IMR-90 (cell line): Measurements from ENCODE around the gene FABP6. TPM values are rescaled to one million over a fixed set of nuclear protein-coding genes. Genes with fewer than 3 reads are reported as not detected.

ENCODE experiments used
- ATAC-seq: fragments of 200-7000 bp; cut with Tn5 transposase; 2 replicates; pipeline ENCODE4 v1.9.1; 2020; ENCODE audit warnings: low read depth, mild to moderate bottlenecking, moderate library complexity
- BruUV-seq: library from RNA; stranded (reverse); fragments of 400-500 nt; replicated peaks from 2 replicates; lab custom pipeline; 2021; lab: Mats Ljungman, UMichigan
- CTCF ChIA-PET: fragments of 300-600 bp; formaldehyde crosslinking; extraction: SDS; loops from one replicate; lab custom pipeline; 2021; ENCODE audit warnings: antibody characterized with exemption; lab: Yijun Ruan, JAX
- POLR2A ChIA-PET: fragments of 300-600 bp; sonication (Branson Sonifier 250); formaldehyde crosslinking; loops from one replicate; lab custom pipeline; 2022; ENCODE audit warnings: antibody characterized with exemption; ENCODE audit not compliant: unreplicated experiment; lab: Charles Lee
- DNase-seq: peaks from one replicate; pipeline ENCODE4 v3.0.0; 2013
- H2AFZ ChIP-seq: replicated peaks from 2 replicates; pipeline ENCODE3; 2013; ENCODE audit warnings: low read length, mild to moderate bottlenecking; ENCODE audit not compliant: poor library complexity
- H2AK5ac ChIP-seq: 2 replicates; pipeline ENCODE4 v1.6.1; 2013; ENCODE audit warnings: low read depth, low read length, inconsistent platforms
- H2AK9ac ChIP-seq: replicated peaks from 2 replicates; pipeline ENCODE3; 2013; ENCODE audit warnings: mild to moderate bottlenecking, low read depth, low read length, moderate library complexity; ENCODE audit not compliant: poor library complexity
- H2BK120ac ChIP-seq: 2 replicates; pipeline ENCODE4 v1.6.1; 2013; ENCODE audit warnings: low read depth, low read length, inconsistent platforms
- H2BK15ac ChIP-seq: 3 replicates; pipeline ENCODE4 v1.6.1; 2013; ENCODE audit warnings: low read depth, low read length, inconsistent platforms
- H2BK20ac ChIP-seq: 2 replicates; pipeline ENCODE4 v1.6.1; 2013; ENCODE audit warnings: low read depth, mild to moderate bottlenecking, inconsistent platforms, low read length, moderate library complexity
- H2BK5ac ChIP-seq: 2 replicates; pipeline ENCODE4 v1.6.1; 2013; ENCODE audit warnings: mild to moderate bottlenecking, low read depth, low read length, inconsistent platforms; ENCODE audit not compliant: poor library complexity, severe bottlenecking
- H3K14ac ChIP-seq: replicated peaks from 2 replicates; pipeline ENCODE4 v1.6.1; 2013; ENCODE audit warnings: low read depth, low read length, inconsistent platforms
- H3K18ac ChIP-seq: 2 replicates; pipeline ENCODE4 v1.6.1; 2013; ENCODE audit warnings: low read depth, low read length, control low read depth
- H3K23ac ChIP-seq: 2 replicates; pipeline ENCODE4 v1.6.1; 2013; ENCODE audit warnings: low read depth, low read length, inconsistent platforms
- H3K27ac ChIP-seq: 2 replicates; pipeline ENCODE4 v1.5.1; 2013; ENCODE audit warnings: mild to moderate bottlenecking, control low read depth, low read length; ENCODE audit not compliant: insufficient read depth
- H3K27me3 ChIP-seq: 2 replicates; pipeline ENCODE4 v1.6.1; 2013; ENCODE audit warnings: low read length; ENCODE audit not compliant: control insufficient read depth, insufficient read depth
- H3K36me3 ChIP-seq: 2 replicates; pipeline ENCODE4 v1.6.1; 2013; ENCODE audit warnings: low read length, mixed read lengths; ENCODE audit not compliant: control insufficient read depth, insufficient read depth
- H3K4ac ChIP-seq: 2 replicates; pipeline ENCODE4 v1.6.1; 2013; ENCODE audit warnings: low read depth, low read length, inconsistent platforms
- H3K4me1 ChIP-seq: 2 replicates; pipeline ENCODE4 v1.6.1; 2013; ENCODE audit warnings: low read length, mixed read lengths; ENCODE audit not compliant: control insufficient read depth, insufficient read depth
- H3K4me2 ChIP-seq: 2 replicates; pipeline ENCODE4 v1.6.1; 2013; ENCODE audit warnings: low read depth, mild to moderate bottlenecking, control low read depth, low read length, moderate library complexity
- H3K4me3 ChIP-seq: 2 replicates; pipeline ENCODE4 v1.5.1; 2013; ENCODE audit warnings: low read depth, mild to moderate bottlenecking, control low read depth, low read length, moderate library complexity; ENCODE audit not compliant: insufficient read depth
- H3K56ac ChIP-seq: 2 replicates; pipeline ENCODE4 v1.6.1; 2013; ENCODE audit warnings: low read length, inconsistent platforms; ENCODE audit not compliant: insufficient read depth; ENCODE audit errors: extremely low read depth
- H3K79me1 ChIP-seq, 2 experiments: 2 replicates each; pipeline ENCODE4 v1.6.1; 2013; ENCODE audit warnings: low read length in 2 of 2, inconsistent platforms in 1 of 2, low read depth in 1 of 2
- H3K9ac ChIP-seq: 2 replicates; pipeline ENCODE4 v1.6.1; 2013; ENCODE audit warnings: low read depth, low read length, control low read depth
- H3K9me1 ChIP-seq: 2 replicates; pipeline ENCODE4 v1.6.1; 2013; ENCODE audit warnings: low read length, inconsistent platforms; ENCODE audit not compliant: insufficient read depth
- H3K9me3 ChIP-seq: 2 replicates; pipeline ENCODE4 v1.6.1; 2013; ENCODE audit warnings: low read length; ENCODE audit not compliant: control insufficient read depth, insufficient read depth
- H4K20me1 ChIP-seq: 2 replicates; pipeline ENCODE4 v1.6.1; 2013; ENCODE audit warnings: low read length, inconsistent platforms; ENCODE audit not compliant: insufficient read depth
- H4K5ac ChIP-seq: 2 replicates; pipeline ENCODE4 v1.6.1; 2013; ENCODE audit warnings: mild to moderate bottlenecking, low read depth, low read length, control low read depth
- H4K8ac ChIP-seq, 2 experiments: 2 replicates each; pipeline ENCODE4 v1.6.1; 2013; ENCODE audit warnings: low read depth in 2 of 2, low read length in 2 of 2, control low read depth in 1 of 2, inconsistent platforms in 1 of 2
- H4K91ac ChIP-seq: 2 replicates; pipeline ENCODE4 v1.6.1; 2013; ENCODE audit warnings: low read depth, low read length, inconsistent platforms; ENCODE audit not compliant: insufficient read depth
- SMC3 ChIP-seq: fragments of 150-350 bp; IDR thresholded peaks from 2 replicates; pipeline ENCODE4 v1.6.1; 2016; ENCODE audit warnings: low read depth, mild to moderate bottlenecking, antibody characterized with exemption, low read length, moderate library complexity
- WGBS, 2 experiments: methylation state at CpG; one replicate each; pipeline versions ENCODE4 v1.1.5 to v1.1.7; 2013; ENCODE audit warnings: missing lambda C conversion rate in 2 of 2; ENCODE audit not compliant: insufficient read length in 1 of 2; ENCODE audit errors: extremely low coverage in 2 of 2; 5-methylcytosine and 5-hydroxymethylcytosine counted together
- dilution Hi-C: fragments of 300-500 bp; cut with HindIII; formaldehyde crosslinking; loops from one replicate; pipeline ENCODE4 v1.14.3; 2018; ENCODE audit warnings: low sequenced_read_pairs; ENCODE audit not compliant: unreplicated experiment
- in situ Hi-C: fragments of 300-500 bp; cut with MboI; formaldehyde crosslinking; loops from 3 replicates; pipeline ENCODE4 v1.14.3; 2019; ENCODE audit warnings: low sequenced_read_pairs, inconsistent platforms, mixed read lengths
- intact Hi-C: fragments of 100-400 bp; cut with micrococcal nuclease; formaldehyde crosslinking; loops from 2 replicates; pipeline ENCODE4 v1.10.0; 2022
- polyA plus RNA-seq, 3 experiments: library from polyadenylated mRNA; depleted of rRNA; stranded (reverse); fragments of >200 nt; gene quantifications; 2 replicates each; pipeline ENCODE4 v1.2.3, GENCODE V29; 2012; ENCODE audit warnings: low replicate concordance in 1 of 3
- total RNA-seq: library from RNA; depleted of rRNA; stranded (reverse); fragments of >200 nt; gene quantifications from 2 replicates; pipeline ENCODE4 v1.2.3, GENCODE V29; 2012

Gene FABP6
- total and polyA plus RNA-seq, 2 of the 4 experiments (the other 2 are of a cell fraction), result not detected

DNA sequence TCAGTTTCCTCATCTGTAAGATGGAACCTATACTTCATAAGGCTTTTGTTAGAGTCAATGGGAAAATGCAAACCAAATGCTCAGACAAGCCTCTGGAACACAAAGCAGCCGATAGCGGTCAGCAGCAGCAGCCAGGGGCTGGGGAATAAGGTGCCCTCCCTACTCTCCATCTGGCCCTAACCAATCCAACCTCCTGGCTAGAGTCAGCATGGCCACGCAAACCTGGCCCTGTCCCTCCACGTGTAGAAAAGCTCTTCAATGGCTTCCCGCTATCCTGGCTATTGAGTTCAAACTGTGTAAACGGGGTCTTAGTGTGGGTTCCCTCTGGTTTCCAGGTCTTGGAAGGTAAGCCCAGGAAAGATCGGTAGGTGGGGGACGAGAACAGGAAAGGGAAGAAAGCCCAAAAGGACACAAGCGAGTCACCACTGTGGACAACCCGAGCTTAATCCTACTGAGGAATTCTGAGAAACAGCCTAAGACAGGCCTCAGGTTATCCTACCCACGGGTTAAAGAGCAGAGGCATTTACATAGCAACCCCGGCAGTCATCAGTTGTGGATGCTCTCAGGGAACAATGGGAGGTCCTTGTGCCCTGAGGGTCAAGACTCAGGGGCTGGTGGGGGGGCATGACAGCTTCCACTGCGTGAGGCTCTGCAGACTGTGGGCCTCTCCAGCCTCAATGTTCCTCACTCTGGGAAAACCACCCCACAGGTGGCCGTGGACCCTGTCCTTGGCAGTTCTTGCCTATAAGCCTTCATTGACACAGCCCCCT is 30.9 kb downstream of the FABP6 start:
- Histone ChIP-seq H3K9me3 (no peaks in the 10 kb centered on the region), H3K9ac (no peak overlapping the region), H3K4me1 (peaks cover 20% of the 10 kb centered on the region), H4K8ac (no peak overlapping the region), H3K4ac (peak overlapping the region; percentile 23), H2AK5ac (peak overlapping the region; percentile 47), H4K20me1 (0 out of 2 replicates have a peak, but pooled peaks cover 4% of the 10 kb centered on the region), H2AK9ac (peak overlapping the region; percentile 60), H3K56ac (no peak overlapping the region), H2BK15ac (0 out of 3 replicates have a peak overlapping the region, but pooled peaks have one; percentile 13), H2BK5ac (peak overlapping the region; percentile 22), H3K9me1 (peaks cover 13% of the 10 kb centered on the region), H3K18ac (no peak overlapping the region), H3K79me1 (peaks cover 3 to 25% of the 10 kb centered on the region in 2 experiments; a peak in 3 of 4 replicates), H3K27ac (no peak overlapping the region), H4K91ac (no peak overlapping the region; the same call in 1 of the 2 replicates), H3K14ac (no peak overlapping the region), H2BK20ac (no peak overlapping the region), H2AFZ (no peak overlapping the region), H4K5ac (no peak overlapping the region), H3K4me2 (no peak overlapping the region), H3K4me3 (no peak overlapping the region), H2BK120ac (no peak overlapping the region), H3K36me3 (peaks cover 2% of the 10 kb centered on the region), H3K23ac (no peak overlapping the region), H3K27me3 (no peaks in the 10 kb centered on the region)
- no TSS peak for BruUV-seq
- no peak for TF ChIP-seq SMC3
- intact Hi-C loops, result no loop called here
- CTCF ChIA-PET, result no interaction called here
- DNase-seq (peak; percentile 12), ATAC-seq (no peak)
- in situ Hi-C loops, result no loop called here
- WGBS, 2 experiments, result no CpG with 5 or more reads among the region's 14 CpGs
- POLR2A ChIA-PET, result interaction anchor here (0.5 kb wide), 1 partner anchor 1304 kb away, joined by 3 read pairs; no protein-coding TSS in a partner anchor
- dilution Hi-C loops, result no loop called here
